IPS DF 4.7 (cell line): ENCODE results near the gene RNF144A.
"Not testable (repeated sequence)": the region's sequence is repeated elsewhere in the genome, so short reads cannot be mapped to it uniquely, and the experiment has no call there.

Source experiments
- DNase-seq: peaks from one replicate; pipeline ENCODE4 v3.0.0-alpha.2; 2013; ENCODE audit warnings: low spot score; ENCODE audit errors: extremely low read depth

The RNF144A gene

GRCh38 chr2:6927753-6928152 is 10.5 kb downstream of the RNF144A start:
- no peak for DNase-seq

DNA sequence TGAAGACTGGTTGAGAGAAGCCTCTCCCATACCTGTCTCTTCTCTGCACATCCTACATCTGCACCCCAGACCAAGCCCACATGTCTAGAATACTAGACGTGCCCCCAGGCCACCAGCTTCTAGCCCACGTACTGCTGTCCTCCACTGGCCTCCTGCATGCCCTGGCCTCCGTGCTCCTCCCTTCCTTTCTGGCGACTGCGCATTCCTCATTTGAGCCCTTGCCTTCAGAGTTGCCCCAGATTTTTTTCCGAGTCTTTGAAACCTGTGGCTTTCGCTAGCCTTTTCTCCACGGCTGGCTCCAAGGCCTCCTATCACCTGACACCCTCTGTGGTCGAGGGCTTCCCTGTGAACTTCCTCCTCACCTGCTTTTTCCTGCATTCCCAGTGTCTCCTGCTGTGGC is 11.2 kb downstream of the RNF144A start:
- DNase-seq = no peak

DNA sequence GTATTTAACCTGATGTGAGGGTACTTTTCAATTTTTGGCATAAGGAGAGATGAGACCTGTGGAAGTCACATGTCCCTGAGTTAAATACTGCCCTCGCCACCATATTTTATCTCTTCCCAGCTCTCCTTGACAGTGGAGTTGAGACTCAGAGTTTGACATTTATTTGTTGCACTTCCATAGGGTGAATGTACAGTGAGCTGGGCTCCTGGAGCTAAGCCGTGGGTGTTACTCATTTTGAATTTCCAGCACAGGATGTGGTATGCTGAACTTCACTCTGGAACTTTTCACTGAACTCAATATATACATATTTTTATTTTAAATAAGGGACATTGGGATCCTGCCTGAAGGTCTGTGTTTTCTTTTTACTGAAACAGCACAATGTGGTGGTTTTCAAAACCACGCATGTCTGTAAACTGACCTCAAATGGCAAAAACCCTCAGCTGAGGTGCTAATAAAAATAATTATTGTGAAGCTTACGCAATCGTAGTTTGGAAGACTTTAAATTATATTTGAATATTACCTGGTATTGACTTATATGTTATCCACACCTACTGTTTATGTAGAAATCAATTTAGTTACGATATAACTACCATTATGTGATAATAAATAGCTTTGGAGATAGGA is 12.1 kb downstream of the RNF144A start:
- DNase-seq = no peak

DNA sequence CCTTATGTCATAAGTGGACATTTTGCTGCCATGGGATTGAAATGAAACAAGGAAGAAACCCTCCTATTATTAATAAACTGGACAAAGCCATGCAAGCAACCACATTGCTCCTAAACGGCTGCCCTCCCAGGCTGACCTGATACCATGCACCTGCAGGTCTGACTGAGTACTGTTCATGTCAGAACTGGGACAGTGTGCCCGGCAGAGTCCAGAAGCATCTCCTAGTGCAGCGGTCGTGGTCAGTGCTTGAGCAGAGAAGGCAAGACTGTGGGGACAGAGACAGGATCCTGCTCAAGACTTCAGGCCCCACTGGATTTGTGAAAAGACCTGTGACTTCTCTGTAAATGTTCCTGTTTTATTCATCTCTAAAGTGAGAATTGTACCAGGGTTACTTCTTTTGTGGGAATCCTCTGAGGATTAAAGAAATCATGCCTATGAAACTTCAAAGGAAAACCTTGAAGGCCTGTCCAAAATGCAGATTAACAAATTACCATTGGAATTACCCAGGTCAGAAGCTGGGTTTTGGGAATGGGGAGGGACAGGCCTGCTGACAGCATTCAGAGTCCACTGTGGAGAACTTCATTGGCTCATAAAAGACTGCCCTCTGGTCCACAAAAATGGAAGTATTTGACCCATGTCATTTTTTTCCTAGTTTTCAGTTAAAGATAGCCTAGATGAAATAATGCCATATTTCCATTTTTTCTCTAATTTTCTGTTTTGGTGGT is 13.9 kb downstream of the RNF144A start:
- DNase-seq = no peak

GRCh38 chr2:6931753-6932152 is 14.5 kb downstream of the RNF144A start:
- no peak for DNase-seq

DNA sequence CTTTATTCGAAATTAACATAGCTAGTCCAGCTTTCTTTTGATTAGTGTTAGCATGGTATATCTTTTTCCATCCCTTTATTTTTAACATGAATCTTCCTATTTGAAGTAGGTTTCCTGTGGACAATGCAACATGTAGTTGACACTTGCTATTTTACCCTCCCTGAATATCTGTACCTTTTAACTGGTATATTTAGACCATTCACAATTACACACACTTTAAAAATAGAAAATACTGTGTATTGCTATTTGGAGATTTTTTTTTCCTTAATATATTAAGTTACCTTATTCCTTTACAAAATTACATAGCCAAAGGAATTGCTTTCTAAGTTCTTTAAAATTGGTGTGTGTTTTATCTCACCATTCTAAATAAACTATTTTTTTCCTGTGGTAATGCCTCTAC is 15.0 kb downstream of the RNF144A start:
- no peak for DNase-seq

DNA sequence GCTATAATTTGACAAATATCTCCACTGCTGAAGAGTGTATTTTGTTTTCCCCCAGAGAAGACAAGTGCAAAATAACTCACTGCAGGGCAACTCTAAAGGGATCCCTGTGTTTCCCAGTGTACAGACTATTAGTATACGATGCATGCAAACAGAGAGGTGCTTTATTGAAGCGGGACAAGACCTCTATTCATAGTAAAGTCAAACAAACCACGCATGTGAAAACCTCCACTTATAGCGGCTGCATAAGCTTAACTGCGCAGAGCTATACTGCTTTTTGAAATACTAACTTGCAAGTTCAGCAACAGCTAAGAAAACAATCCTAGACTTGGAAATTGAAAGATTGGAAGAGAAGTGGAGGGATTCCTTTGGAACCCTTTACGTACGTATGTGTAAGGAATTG is 15.6 kb downstream of the RNF144A start:
- DNase-seq = no peak

GRCh38 chr2:6933911-6934310 is 16.7 kb downstream of the RNF144A start:
- DNase-seq = no peak

DNA sequence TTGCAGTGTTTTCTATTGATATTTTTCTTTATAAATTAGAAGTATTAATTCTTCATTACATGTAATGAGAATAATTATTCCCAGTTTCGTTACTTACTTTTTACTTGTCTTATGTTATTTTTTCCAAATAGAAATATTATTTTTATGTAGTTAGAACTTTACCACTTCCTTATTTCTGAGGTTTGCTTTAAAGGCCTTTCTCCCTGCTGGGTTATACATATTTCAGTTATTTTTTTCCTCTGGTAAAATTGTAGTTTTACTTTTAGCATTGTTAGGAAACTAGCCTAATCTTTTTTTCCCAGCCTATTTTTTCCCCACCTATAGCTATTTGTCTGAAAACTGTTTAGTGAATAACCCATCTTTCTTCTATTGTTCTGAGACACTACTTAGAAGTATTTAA is 17.1 kb downstream of the RNF144A start:
- no peak for DNase-seq

- DNase-seq = no peak
Observed at GRCh38 chr2:6934758-6935651, 17.8 kb downstream of the RNF144A start.

GRCh38 chr2:6935652-6936020 is 18.4 kb downstream of the RNF144A start:
- not testable (repeated sequence) for DNase-seq

DNA sequence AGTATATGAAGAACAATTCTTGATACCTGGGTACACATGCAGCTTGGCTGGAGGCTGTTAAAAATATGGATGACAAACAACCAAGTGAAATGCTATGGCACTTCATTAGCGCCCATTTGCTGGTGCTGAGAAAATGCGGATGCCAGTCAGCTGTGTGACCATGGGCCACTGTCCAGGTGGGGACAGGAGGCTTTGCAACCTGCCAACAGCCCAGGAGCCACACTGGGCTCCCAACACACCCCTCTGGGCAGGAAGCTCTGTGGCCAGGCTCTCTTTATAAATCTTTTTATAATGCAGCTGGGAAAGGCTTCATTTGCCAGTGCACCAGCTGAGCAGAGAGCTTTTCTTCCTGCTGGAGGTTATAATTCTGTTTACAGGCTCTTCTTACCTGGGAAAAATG is 19.9 kb downstream of the RNF144A start:
- no peak for DNase-seq

GRCh38 chr2:6937582-6937981 is 20.4 kb downstream of the RNF144A start:
- DNase-seq = no peak

DNA sequence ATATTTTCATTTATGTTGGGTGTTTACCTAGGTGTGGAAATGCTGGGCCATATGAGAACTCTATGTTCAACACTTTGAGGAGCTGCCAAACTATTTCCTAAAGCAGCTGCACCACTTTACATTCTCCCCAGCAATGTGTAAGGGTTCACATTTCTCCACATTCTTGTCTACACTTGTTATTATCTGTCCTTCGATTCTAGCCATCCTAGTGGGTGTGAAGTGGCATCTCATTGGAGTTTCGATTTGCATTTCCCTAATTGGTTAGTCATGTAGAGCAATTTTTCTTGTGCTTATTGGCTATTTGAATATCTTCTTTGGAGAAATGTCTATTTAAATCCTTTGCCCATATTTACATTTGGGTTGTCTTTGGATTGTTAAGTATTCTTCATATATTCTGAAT is 21.9 kb downstream of the RNF144A start:
- DNase-seq = no peak

DNA sequence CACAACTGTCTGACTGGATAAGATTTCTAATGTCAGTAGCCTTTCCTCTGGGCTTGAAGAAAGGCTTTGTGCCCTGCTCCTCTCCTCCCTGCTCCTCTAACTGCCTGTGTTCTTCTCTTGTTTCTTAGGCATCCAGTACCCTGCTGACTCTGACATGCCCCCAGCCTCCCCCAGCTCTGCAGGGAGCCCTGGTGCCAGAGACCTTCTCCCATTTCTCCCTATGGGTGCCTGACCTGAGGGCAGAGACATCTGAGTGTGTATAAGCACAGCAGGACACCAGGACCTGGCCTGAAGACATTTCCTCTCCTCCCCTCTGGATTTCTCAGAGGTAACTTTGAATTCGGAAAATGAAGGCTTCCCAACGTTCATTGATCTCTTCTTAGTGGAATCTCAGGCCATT is 23.6 kb downstream of the RNF144A start:
- DNase-seq = no peak

DNA sequence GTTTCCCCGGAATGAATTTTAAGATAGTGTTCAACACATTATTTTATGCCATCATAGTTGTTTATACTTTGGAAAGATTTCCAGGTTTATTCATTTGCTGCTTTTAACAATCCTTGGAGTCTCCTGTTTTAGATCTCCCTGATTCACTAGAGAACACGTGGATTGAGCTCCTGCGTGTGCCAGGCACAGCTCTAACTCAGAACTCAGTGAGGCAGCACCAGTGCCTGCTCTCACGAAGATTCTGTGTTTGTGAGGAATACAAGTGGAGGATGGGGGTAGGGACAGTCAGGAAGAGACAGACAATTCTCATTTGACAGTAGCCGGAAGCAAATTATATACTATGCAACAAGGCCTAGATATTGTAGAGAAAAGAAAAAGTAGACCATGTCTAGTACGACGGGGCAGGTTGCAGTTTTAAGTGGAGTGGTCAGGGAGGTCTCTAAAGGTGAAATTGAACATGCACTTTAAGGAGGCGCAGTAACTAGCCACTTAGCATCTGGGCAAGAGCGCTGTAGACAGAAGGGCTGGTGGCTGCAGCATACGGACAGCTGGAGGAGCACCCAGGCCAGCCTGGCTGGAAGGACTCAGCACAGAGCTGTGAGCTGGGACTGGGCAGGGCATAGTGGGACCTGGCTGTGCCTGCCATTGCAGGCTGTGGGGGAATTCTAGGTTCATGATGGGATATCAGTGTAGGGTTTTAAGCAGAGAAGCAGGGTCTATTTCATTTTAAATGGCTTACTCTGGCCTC is 24.3 kb downstream of the RNF144A start:
- no peak for DNase-seq

DNA sequence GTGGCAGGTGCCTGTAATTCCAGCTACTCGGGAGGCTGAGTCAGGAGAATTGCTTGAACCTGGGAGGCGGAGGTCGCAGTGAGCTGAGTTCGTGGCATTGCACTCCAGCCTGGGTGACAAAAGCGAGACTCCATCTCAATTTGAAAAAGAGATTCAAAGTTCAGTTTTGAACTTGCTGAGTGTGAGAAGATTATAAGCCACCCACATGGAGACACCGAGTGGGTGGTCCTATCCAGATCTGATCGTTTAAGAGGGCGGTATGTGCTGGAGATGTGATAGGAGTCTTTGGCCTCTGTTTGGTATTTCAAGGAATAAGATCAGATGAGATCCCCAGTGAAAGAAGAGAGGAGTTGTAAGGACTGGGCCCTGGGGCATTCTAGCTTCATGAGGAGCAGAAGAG is 25.6 kb downstream of the RNF144A start:
- no peak for DNase-seq

DNA sequence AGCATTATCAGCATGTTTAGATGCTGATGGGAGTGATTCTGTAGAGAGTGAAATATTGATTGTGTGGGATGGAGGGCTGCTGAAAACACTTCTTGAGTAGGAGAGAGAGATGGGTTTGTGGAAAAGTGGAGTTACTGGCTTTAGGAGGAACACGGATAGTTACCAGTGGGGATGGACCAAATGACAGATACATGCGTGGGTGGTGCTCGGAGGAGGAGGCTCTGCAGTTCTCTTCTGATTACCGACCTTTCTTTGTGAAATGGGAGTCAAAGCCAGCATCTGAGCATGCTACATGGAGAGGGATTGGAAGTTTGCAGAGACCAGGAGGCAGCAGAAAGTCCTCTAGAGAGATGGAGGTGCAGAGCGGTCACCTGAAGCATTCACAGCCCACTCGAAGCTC is 26.3 kb downstream of the RNF144A start:
- DNase-seq = no peak

- DNase-seq = no peak
Observed at GRCh38 chr2:6943971-6944370, 26.8 kb downstream of the RNF144A start.

GRCh38 chr2:6944555-6944954 is 27.3 kb downstream of the RNF144A start:
- DNase-seq = no peak

- DNase-seq = no peak
Observed at GRCh38 chr2:6945087-6945813, 28.0 kb downstream of the RNF144A start.
